GM12878 (cell line): Measurements from ENCODE around the gene B9D2. TPM values are rescaled to one million over a fixed set of nuclear protein-coding genes. Genes with fewer than 3 reads are reported as not detected.
A peak's percentile ranks its signal among the peaks of the same experiment; 100 is the strongest.

Experiments used
- CHD1 ChIP-seq: IDR thresholded peaks from 2 replicates; pipeline ENCODE4 v1.6.1; 2012; ENCODE audit warnings: low read depth, low read length, improper control_type of control experiment
- CHD2 ChIP-seq: IDR thresholded peaks from 2 replicates; pipeline ENCODE4 v1.6.1; 2011; ENCODE audit warnings: low read depth, low read length, improper control_type of control experiment, borderline replicate concordance
- NR2C1 ChIP-seq: fragments of 450-650 bp; IDR thresholded peaks from 2 replicates; pipeline ENCODE4 v1.6.1; 2017; ENCODE audit warnings: antibody characterized with exemption, mild to moderate bottlenecking, moderate library complexity
- PBX3 ChIP-seq: IDR thresholded peaks from 2 replicates; pipeline ENCODE4 v1.6.1; 2011; ENCODE audit warnings: mild to moderate bottlenecking, low read depth, low read length, moderate library complexity; ENCODE audit not compliant: insufficient replicate concordance
- POLR2A ChIP-seq: IDR thresholded peaks from 2 replicates; pipeline ENCODE4 v1.6.1; 2011; ENCODE audit warnings: low read depth, mild to moderate bottlenecking, low read length
- RAD21 ChIP-seq: IDR thresholded peaks from 2 replicates; pipeline ENCODE4 v1.6.1; 2011; ENCODE audit warnings: mild to moderate bottlenecking, low read depth, low read length, moderate library complexity; ENCODE audit not compliant: insufficient read depth
- RBBP5 ChIP-seq: fragments of 200-600 bp; sonication (generic); conservative IDR thresholded peaks from 2 replicates; pipeline ENCODE4 v1.6.1; 2016
- RFX5 ChIP-seq: IDR thresholded peaks from 2 replicates; pipeline ENCODE4 v1.6.1; 2011; ENCODE audit warnings: low read depth, low read length, improper control_type of control experiment
- SIN3A ChIP-seq: IDR thresholded peaks from 2 replicates; pipeline ENCODE4 v1.6.1; 2012; ENCODE audit warnings: low read depth, low read length, improper control_type of control experiment
- SIX5 ChIP-seq: IDR thresholded peaks from 2 replicates; pipeline ENCODE4 v1.6.1; 2011; ENCODE audit warnings: mild to moderate bottlenecking, low read depth, low read length, moderate library complexity; ENCODE audit not compliant: severe bottlenecking
- SPI1 ChIP-seq: IDR thresholded peaks from 2 replicates; pipeline ENCODE4 v1.6.1; 2011; ENCODE audit warnings: low read depth, mild to moderate bottlenecking, low read length, moderate library complexity, borderline replicate concordance; ENCODE audit not compliant: insufficient read depth
- STAT3 ChIP-seq: IDR thresholded peaks from 2 replicates; pipeline ENCODE4 v1.6.1; 2011; ENCODE audit warnings: low read depth, low read length, improper control_type of control experiment
- USF2 ChIP-seq: IDR thresholded peaks from 2 replicates; pipeline ENCODE4 v1.6.1; 2011; ENCODE audit warnings: low read depth, low read length, improper control_type of control experiment, borderline replicate concordance
- YBX1 ChIP-seq: fragments of 450-650 bp; IDR thresholded peaks from 2 replicates; pipeline ENCODE4 v1.6.1; 2016; ENCODE audit warnings: antibody characterized with exemption
- ZBTB33 ChIP-seq: fragments of 450-650 bp; IDR thresholded peaks from 2 replicates; pipeline ENCODE4 v1.6.1; 2017; ENCODE audit warnings: mild to moderate bottlenecking
- ZBTB40 ChIP-seq: fragments of 450-650 bp; IDR thresholded peaks from 2 replicates; pipeline ENCODE4 v1.6.1; 2016; ENCODE audit warnings: mild to moderate bottlenecking, moderate library complexity, borderline replicate concordance
- ZNF384 ChIP-seq: IDR thresholded peaks from 2 replicates; pipeline ENCODE4 v1.6.1; 2012; ENCODE audit warnings: low read depth, mild to moderate bottlenecking, low read length, improper control_type of control experiment, borderline replicate concordance
- polyA plus RNA-seq, 11 experiments: library from polyadenylated mRNA; depleted of rRNA in 4 of 11; unstranded in 6 of 11; stranded (reverse) in 5 of 11; fragments of >200 nt; fragmentation: Nextera tagmentation in 4 of 11; fragmentation: Illumina TruSeq in 1 of 11; extraction: Ambion mirVana in 4 of 11; extraction: Trizol in 1 of 11; gene quantifications; 1 replicate in 1 of 11; 2 replicates in 10 of 11; pipeline versions ENCODE4 v1.2.1 to v1.2.3, GENCODE V29; 2011 to 2016; ENCODE audit warnings: inconsistent platforms in 2 of 11, missing spikeins in 2 of 11, low read depth in 1 of 11
- total RNA-seq, 4 experiments: library from RNA; depleted of rRNA in 3 of 4; stranded (reverse); fragments of >200 nt in 3 of 4; fragmentation: Illumina TruSeq in 1 of 4; extraction: Trizol in 1 of 4; gene quantifications; 2 replicates each; pipeline versions ENCODE4 v1.2.1 to v1.2.3, GENCODE V29; 2013 to 2021
- TF ChIP-seq, protein P1 (sequence below): fragments of 450-650 bp; formaldehyde crosslinking; IDR thresholded peaks from 2 replicates; pipeline ENCODE4 v1.5.0; 2022; ENCODE audit warnings: mild to moderate bottlenecking, missing genetic modification characterization

Gene B9D2
- total and polyA plus RNA-seq, 10 of the 15 experiments (the other 5 are each of a cell fraction or from before 2014, with no cell fraction given) = 2.4 to 12.4 (median 5.0) TPM

- no peak for TF ChIP-seq ZNF384
- TF ChIP-seq USF2 = peak; percentile 15; the same call in 1 of the 2 replicates
- TF ChIP-seq SIN3A = peak; percentile 82; the same call in 1 of the 2 replicates
- TF ChIP-seq, protein P1, sequence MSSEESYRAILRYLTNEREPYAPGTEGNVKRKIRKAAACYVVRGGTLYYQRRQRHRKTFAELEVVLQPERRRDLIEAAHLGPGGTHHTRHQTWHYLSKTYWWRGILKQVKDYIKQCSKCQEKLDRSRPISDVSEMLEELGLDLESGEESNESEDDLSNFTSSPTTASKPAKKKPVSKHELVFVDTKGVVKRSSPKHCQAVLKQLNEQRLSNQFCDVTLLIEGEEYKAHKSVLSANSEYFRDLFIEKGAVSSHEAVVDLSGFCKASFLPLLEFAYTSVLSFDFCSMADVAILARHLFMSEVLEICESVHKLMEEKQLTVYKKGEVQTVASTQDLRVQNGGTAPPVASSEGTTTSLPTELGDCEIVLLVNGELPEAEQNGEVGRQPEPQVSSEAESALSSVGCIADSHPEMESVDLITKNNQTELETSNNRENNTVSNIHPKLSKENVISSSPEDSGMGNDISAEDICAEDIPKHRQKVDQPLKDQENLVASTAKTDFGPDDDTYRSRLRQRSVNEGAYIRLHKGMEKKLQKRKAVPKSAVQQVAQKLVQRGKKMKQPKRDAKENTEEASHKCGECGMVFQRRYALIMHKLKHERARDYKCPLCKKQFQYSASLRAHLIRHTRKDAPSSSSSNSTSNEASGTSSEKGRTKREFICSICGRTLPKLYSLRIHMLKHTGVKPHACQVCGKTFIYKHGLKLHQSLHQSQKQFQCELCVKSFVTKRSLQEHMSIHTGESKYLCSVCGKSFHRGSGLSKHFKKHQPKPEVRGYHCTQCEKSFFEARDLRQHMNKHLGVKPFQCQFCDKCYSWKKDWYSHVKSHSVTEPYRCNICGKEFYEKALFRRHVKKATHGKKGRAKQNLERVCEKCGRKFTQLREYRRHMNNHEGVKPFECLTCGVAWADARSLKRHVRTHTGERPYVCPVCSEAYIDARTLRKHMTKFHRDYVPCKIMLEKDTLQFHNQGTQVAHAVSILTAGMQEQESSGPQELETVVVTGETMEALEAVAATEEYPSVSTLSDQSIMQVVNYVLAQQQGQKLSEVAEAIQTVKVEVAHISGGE (CRISPR knock-in tag) = peak; percentile 93
- peak; percentile 52 for TF ChIP-seq CHD2
- no peak for TF ChIP-seq PBX3
- TF ChIP-seq SPI1 = 0 out of 2 replicates have a peak, but pooled peaks have one; percentile 15
- TF ChIP-seq NR2C1 = peak; percentile 79
- TF ChIP-seq RFX5 = no peak
- TF ChIP-seq RAD21 = no peak
- peak; percentile 93 for TF ChIP-seq POLR2A
- TF ChIP-seq ZBTB40 = peak; percentile 99
- TF ChIP-seq STAT3 = peak; percentile 31; the same call in 1 of the 2 replicates
- peak; percentile 10; the same call in 1 of the 2 replicates for TF ChIP-seq ZBTB33
- no peak for TF ChIP-seq CHD1
- no peak for TF ChIP-seq RBBP5
- no peak for TF ChIP-seq SIX5
- peak; percentile 86; the same call in 1 of the 2 replicates for TF ChIP-seq YBX1
Measured at GRCh38 chr19:41310033-41310831, 53.7 kb downstream of the B9D2 start, which contains the start of gene CCDC97 (continued).
